Measurements from ENCODE around the gene IKZF1.

Gene IKZF1

DNA sequence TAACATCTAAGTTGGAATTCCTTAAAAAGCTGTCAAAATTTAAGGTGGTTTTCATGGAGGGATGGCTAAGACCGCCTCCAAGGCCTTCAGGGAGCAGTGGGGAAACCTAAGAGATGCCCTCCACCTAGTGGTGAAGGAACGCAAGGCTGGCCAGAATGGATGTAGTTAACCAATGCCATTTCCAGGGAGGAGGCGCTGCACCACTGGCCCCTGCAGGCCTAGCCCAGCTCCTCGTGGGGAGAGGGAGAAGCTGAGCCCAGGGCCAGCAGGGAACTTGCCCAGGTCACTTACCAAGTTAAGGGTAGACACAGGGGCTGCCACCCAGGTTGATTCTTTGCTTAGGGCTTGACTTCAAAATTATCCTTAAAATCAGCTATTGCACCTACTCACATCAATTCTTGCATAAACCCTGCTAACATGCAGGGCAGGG, 113.6 kb downstream of the IKZF1 start:
- no peak for FAIRE-seq

DNA sequence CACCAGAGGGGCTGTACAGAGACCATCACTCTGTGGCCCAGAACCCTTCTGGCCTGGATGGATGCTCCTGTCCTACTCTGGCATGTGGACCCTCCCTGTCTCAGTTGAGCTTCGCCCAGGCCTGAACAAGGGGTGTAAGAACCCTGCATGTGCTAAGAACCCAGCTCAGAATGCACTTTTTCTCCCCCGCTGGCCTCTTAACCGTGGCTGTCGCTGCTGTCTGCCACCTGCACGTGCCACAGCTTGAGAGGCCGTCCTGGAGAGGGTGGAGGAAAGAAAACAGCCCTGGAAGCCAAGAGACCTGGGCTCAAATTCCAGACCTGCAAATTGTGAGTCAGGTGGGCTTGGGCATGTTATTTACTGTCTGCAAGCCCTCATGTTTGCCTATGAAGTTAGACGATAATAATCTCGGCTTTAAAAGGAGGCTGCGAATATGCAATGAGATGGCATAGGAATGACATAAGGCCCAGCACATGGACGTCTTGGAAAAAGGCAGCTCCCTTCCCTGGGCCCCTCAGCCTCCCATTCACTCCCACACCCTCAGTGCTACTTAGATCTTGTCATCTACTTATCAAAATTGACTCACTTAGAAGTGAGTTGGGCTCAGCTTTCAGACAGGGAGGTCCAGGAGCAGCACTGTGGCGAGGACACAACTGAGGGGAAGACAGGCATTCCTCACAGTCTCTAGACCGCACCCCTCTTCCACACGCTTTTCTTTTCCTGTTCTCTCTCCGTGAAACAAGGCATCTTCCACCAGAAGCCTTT, 114.2 kb downstream of the IKZF1 start:
- no peak for FAIRE-seq

DNA sequence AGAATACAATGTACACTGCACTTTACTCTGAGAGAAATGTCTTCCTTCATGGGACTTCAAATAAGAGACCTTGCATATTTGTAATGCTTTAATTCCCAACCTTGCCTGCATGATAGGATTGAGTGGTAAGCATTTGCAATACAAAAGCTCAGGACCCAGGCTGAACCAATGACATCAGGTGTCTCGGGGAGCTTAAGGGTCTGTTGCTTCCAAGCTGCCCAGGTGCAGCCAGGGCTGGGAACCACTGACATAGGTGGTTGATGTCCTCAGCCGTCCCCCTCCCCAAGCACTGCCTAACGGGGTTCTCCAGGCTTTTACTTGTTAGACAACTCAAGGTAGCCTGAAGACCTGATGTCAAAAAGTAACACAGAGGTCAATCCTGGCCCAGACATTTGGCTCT, 116.5 kb downstream of the IKZF1 start:
- no peak for FAIRE-seq

DNA sequence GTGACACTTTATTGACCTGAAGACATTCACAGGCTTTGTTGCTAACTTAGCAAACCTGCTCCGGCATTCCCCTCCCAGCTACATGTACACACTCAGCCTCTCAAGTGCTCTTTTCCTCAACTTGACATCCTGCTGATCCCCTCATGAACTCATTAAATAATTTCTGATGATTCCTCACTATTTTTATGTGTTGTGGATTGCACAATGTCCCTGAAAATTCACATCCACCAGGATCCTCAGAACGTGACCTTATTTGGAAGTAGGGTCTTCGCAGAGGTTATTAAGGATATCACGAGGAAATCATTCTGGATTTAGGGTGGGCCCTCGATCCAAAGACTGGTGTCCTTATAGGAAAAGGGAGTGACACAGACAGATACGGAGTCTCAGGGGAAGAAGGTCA, 118.3 kb downstream of the IKZF1 start:
- FAIRE-seq: no peak

DNA sequence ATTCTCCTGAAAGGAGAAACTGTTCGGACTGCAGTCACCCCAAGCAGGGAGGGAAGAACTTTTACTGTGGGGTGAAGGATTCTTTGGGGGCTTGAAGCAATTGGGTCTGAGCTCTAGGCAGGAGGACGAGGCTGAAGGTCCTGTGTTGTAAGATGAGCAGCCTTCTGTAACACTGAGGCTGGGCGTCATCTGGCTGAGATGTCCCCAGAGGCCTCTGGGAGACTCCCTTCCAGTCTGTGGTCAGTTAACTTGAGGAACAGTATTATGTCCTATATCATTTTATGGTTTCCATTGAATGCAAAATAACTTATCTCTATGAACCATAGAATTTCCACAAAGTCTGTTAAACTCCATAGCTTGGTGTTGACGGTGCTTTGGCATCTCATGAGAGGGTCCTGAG, 119.3 kb downstream of the IKZF1 start:
- FAIRE-seq: no peak

DNA sequence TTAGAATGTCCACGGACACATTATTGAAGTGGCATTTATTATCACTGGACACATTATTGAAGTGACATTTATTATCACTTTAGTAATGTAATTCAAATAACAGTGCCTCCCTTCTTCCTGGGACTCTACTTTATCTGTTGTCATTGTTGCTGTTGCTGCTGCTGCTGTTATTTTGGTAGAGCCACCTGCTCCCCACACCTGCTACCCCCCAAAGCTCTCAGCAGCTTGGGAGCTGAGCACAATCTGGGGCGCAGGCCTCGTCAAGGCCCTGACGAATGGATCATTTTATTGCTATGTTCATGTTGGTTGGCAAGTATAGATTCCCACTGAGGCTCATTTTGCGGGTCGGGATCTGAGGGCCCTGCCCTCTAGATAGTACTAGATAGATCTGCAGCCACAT, 120.8 kb downstream of the IKZF1 start:
- FAIRE-seq: no peak

DNA sequence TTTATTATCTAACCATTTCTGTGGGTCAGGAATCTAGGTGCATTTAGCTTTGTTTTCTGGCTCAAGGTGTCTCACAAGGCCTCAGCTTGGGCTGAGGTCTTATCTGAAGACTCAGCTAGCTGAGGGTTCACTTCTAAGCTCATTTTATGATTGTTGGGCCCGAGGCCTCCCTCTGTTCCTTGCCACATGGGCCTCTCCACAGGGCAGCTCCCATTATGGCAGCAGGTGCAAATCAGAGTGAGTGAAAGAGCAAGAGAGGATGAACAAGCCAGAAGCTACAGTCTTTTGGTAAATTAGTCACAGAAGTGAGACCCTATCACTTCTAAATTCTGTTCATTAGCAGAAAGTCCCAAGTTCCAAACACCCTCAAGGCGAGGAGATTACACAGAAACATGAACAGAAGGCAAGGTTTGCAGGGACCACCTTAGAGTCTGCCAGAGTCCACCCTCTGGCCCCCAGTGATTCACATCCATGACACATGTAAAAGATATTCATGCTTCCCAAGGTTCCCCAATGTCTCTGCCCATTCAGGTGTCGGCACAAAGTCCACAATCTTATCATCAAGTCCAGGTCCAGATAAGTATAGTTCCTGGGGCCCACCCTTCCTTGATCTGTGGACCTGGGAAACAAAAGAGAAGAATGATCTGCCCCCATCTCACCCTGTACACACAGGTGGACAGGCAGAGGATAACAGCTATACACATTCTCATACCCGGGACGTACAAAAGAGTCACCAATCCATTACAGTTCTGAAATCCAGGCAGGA, 121.9 kb downstream of the IKZF1 start:
- FAIRE-seq: no peak

DNA sequence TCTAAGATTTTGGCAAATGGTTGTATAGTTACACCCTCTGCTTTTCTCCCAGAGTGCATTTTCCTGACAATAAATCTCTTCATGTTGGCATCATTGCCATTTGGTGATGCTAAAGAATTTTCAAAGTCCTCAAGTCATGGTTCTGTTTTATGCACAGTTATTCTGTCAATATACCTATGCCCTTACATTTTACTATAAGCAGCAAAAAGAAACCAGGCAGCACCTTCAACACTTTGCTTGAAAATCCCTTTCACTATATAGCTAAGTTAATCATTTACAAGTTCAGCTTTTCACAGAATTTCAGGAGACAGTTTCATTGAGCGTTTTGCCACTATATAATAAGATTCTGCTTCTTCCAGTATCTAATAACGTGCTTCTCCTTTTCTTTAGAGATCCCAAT, 123.0 kb downstream of the IKZF1 start:
- FAIRE-seq: no peak

DNA sequence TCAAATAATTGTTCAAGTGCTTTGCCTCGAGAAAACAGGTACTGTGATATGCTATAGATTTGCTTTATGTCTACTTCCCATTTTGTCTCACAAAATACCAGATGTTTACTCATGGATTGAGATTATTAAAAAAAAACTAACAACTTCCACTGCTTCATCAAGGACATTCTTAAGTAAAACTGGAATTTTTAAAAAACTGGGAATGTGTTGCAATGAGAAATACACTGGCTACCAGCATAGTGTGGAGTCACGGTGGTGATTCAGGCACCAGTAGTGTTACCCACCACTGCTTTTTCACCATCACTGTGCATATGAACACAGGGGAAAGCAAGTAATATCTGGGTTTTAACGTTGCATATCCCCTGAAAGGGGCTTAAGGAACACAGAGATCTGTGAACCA, 124.4 kb downstream of the IKZF1 start:
- no peak for FAIRE-seq

DNA sequence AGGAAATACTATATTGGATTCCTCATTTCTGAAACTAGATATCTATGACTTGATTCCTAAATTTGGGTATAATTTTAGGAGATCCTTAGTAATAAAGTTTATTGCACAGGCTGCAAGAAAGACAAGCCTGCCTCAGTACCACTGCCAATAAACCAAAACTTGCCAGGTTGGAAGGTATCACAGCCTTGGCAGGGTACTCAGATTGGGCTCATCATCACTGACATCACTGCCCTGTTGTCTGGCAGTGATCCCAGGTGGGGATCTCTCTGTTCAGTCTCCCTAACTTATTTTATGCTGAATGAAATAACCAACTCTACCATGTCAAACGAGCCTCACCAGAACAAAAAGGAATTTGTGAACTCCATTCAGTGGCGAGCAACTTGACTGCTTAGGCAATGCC, 126.8 kb downstream of the IKZF1 start:
- no peak for FAIRE-seq

DNA sequence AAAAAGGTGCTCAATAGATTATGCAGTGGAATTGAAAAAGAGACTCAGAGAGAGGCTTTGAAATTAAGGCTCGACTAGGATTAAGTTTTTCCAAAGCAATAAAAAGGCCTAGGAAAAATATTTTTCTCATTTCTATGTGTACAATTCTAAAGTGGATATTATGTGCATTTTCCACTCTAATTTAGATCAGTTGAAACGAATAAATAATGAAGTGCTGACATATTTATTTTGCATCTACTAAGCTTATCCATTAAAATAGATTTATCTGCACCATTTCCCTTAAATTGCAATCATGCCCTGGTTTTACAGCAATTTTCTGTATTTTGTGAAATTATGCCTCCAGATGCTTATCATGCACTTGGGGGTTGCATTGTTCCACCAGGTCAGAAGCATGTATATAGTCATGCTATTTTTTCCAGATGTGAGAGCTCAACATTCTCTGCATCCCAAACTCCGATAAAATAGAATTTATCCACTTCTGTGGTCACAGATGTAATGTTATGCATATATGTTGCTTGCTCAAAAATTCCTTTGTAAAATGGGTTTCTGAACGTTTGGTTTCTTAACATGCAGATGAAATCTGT, 127.3 kb downstream of the IKZF1 start:
- FAIRE-seq: no peak

DNA sequence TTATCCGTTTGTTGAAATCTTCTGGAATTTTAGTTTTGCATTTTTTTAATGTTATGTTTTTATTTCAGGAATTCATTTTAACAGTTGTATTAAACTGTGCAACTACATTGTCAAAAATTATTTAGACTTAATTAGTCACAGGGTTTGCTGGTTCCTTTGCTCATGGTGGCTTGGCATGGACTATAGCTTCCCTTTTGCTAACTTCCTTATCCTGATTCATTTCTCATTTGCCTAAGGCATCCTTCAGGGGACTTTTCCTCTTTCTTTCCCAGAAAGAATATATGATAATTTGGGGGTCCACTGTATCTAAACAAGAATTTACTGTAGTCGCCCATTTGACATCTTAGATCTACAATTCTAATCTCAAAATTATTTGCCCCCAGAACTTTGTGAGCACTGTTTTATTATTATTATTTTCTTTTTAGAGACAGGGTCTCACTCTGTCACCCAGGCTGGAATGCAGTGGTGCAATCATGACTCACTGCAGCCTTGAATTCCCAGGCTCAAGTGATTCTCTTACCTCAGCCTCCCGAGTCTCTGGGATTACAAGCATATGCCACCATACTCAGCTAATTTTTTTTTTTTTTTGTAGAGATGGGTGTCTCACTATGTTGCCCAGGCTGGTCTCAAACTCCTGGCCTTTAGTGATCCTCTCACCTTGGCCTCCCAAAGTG, 131.8 kb downstream of the IKZF1 start:
- FAIRE-seq: no peak

DNA sequence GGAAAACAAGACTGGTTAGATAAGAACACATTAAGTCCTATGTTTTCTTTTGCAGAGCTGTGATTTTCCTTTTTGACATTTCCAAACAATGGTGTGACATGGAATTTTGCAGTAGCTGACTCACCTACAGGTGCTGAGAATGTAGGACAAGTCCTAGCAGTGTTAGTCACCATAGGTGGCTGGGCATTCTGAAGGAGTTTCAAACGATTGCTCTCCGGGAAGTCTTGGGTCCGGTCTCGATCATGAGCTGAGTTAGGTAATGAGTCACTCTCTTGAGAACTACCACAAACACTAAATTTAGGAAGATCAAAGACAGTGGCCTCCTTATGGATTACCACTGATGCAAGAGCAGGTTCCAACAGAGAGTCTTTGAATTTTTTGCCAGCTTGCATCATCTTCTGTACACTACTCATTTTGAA, 142.0 kb downstream of the IKZF1 start:
- FAIRE-seq: no peak

DNA sequence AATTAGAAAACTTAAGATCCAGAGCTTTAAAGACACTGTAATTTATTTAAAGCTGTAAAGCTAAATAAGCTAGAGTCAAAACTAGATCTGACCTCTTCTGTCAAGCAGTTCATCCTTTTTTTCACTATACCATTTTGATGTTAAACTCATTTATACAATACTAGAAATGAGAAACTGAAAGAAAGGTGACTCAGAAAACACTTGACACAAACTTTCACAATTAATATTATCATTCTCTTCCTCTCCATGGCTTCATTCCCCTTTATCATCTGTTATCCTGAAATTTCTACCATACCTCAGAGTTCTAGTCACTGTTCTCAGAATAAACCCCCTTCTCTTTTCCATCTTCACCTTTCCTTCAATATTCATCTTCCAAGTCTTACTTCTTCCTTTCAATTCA, 144.3 kb downstream of the IKZF1 start:
- FAIRE-seq: no peak

DNA sequence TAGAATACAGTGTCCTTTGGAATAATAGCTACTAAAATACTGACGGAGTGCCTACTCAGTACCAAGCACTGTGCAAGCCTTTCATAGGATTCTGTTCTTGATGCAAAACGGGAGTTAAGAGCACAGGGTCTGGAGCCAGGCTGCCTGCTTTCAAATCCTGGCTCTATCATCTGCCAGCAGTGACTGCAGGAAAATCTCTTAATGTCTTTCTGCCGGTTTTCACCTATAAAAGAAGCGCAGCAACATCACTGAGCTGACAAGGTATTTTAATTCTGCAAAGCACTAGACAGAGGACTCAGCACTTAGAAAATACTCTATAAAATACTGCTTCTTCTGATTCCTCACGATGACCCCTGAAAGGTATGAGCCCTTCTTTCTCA, 145.0 kb downstream of the IKZF1 start:
- no peak for FAIRE-seq

DNA sequence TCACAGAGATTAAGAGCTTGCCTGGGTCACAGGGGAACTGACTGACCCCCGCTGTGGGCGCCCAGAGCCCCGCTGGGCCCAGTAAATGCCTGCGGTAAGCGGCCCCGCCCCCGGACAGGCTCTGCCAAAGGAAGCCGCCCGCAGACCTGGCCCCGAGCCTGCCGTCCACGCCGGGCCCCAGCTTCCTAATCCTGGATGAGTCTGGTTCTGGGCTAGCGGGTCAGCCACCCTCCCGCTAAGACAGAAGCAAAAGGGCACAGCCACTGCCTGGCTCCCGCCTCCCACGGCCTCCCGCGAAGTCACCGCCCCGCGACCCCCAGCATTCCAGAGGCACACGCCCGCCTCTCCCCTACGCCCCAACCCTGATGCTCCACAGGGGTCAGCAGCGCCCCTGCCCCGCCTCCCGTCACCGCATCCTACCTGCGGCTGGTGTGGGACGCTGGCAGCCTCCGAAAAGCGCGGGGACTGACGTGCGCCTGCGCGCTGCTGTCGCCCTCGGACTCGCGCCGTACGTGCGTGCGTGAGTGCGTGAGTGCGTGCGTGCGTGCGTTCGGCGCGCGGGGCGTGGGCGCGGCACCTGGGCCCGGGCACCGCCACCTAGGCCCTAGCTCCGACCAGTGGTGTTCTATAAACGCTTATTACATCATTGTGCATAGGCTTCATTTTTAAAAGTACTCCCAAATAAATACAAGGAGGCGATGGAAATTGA, 145.5 kb downstream of the IKZF1 start, which contains the start of gene FIGNL1:
TSS of gene FIGNL1 (minus strand) at position 470 of the 709 bp plus-strand sequence. CDS start 3,063 bp downstream, outside the sequence.
- FAIRE-seq: no peak

DNA sequence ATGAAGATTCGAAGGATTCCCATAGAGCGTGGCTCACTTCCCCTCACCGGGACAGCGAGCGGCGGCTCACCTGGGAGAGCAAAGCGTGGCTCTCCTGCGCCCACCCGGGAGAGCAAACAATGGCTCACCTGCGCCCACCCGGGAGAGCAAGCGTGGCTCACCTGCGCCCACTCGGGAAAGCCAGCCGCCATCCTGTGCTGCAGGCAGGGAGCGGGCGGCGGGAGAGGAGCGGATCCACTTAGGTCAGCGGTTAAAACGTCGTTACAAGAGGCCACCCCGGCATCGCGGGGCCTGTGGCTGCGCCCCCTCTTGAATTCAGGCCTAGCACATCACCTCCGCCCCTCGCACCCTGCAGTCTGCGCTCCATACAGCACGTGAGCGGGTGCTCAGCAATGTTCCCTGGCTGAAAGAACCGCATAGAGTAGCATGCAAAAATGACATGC, 146.1 kb downstream of the IKZF1 start:
- no peak for FAIRE-seq

All from colon (tissue), 2 donors.